Measurements from ENCODE around the gene NFATC3.
A peak's percentile ranks its signal among the peaks of the same experiment; 100 is the strongest.
"Not testable (repeated sequence)": the region's sequence is repeated elsewhere in the genome, so short reads cannot be mapped to it uniquely, and the experiment has no call there.

The NFATC3 gene

DNA sequence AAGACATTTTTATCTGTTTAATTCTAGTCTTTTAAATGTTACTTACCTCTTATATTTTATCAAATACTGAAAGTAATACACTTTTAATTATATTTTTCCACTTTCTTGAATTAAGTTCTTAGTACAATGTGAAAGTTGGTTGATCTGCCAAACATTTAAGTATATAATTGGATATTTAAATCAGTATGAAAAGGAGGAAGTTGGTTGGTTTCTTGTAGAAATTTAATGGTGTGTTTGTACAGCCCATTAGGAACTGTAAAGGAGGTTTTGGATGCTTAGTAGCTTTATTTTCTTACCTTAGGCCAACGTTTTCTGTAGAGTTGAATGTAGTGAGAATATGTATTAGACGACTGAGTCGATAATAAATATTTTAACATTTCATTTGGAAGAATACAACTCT lies 5.4 kb downstream of the NFATC3 start:
- no peak for DNase-seq

GRCh38 chr16:68091380-68092261 lies 6.5 kb downstream of the NFATC3 start:
- DNase-seq = peak; percentile 59

GRCh38 chr16:68092275-68092674 lies 7.1 kb downstream of the NFATC3 start:
- not testable (repeated sequence) for DNase-seq

DNA sequence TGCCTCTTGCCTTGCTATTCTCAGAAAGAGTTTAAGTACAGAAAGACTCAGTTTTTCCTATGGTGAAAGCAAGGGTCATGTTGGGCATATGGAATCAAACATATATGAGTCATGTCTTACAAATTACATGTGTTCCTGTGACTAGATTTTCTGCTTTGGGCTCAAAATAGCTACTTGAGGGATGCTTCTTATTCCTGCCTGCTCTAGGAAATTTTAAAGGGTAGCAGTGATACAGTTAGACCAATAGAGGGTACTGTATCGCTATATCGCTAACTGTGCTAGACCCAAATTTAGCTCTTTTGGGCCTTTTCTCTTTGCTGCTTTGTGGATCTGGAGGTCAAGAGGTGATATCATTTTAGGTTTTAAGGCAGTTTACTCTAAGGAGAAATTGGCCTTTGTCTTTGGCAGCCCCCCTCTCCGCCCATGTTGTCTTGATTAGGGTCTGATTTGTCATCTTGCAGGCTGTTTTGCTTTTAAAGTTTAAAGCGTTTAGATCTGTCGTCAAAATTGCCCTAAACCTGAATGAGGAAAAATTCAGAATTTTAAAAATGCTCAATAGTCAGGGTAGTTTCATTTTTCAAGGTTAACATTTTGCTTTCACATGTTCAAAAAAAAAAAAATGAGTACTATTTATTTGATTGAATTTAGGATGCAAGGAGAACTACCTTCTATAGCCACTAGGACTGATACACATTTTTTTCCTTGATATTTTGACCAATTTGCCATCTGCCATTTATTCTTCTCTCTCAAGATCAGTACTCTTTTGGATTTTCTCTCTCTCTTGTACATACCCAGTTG lies 8.8 kb downstream of the NFATC3 start:
- DNase-seq = no peak

- DNase-seq = no peak
Measured at GRCh38 chr16:68094614-68094934, 9.4 kb downstream of the NFATC3 start.

- no peak for DNase-seq
Measured at GRCh38 chr16:68096491-68096890, 11.3 kb downstream of the NFATC3 start.

DNA sequence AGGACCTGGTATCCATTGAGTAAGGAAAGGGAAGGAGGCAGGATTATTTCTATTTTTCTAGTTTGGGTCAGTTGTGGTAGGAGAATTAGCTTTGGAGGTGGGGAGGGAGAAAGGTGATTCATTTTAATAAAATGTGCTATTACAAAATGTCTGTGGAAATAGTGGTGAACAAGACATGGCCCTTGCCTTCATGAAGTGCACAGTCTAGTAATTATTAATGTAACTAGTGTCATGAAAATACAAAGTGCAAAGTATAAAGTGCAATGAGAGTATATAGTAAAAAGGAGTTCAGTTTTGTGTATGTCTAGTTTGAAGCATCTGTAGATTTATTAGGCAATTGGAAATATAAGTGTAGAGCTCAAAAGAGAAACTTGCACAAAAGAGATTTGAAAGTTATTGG lies 11.9 kb downstream of the NFATC3 start:
- no peak for DNase-seq

DNA sequence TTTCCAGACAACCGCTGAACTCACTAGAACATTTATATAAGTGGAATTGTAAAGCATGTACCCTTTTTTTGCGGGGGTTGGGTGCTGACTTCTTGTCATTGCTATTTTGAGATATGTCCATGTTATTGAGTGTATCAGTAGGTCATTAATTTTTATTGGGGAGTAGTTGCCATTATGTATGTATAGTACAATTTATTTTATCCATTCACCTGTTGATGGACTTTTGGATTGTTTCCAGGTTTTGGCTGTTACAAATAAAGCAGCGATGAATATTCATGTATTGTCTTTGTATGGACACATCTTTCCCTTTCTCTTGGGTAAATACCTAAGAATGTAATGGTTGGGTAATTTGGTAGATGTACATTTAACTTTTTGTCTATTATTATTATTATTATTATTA lies 12.7 kb downstream of the NFATC3 start:
- DNase-seq = no peak

GRCh38 chr16:68100488-68100887 lies 15.3 kb downstream of the NFATC3 start:
- no peak for DNase-seq

DNA sequence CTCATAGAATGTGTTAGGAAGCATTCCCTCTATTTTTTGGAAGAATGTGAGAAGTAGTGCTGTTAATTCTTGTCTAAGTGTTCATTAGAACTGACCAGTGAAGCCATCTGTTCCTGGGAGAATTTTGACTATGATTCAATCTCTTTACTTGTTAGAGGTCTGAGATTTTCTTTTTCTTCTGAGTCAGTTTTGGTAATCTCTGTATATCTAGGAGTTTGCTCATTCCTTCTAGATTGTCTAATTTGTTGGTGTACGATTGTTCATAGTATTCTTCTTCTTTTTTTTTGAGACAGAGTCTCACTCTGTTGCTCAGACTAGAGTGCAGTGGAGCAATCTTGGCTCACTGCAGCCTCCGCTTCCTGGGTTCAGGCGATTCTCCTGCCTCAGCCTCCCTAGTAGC lies 20.4 kb downstream of the NFATC3 start:
- DNase-seq = no peak

- not testable (repeated sequence) for DNase-seq
Measured at GRCh38 chr16:68107230-68107928, 22.2 kb downstream of the NFATC3 start.

DNA sequence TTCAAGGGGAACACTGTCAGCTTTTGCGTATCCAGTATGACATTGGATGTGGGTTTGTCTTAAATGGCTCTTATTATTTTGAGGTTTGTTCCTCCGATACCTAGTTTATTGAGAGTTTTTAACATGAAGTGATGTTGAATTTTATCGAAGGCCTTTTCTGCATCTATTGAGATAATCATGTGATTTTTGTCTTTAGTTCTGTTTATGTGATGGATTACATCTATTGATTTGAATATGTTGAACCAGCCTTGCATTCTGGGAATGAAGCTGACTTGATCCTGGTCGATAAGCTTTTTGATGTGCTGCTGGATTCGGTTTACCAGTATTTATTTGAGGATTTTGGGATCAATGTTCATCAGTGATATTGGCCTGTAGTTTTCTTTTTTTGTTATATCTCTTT lies 24.0 kb downstream of the NFATC3 start:
- DNase-seq = not testable (repeated sequence)

GRCh38 chr16:68110611-68111010 lies 25.4 kb downstream of the NFATC3 start:
- DNase-seq = not testable (repeated sequence)

GRCh38 chr16:68111379-68111778 lies 26.2 kb downstream of the NFATC3 start:
- DNase-seq = no peak

GRCh38 chr16:68113059-68113761 lies 28.0 kb downstream of the NFATC3 start:
- no peak for DNase-seq

GRCh38 chr16:68113765-68114240 lies 28.6 kb downstream of the NFATC3 start:
- no peak for DNase-seq

DNA sequence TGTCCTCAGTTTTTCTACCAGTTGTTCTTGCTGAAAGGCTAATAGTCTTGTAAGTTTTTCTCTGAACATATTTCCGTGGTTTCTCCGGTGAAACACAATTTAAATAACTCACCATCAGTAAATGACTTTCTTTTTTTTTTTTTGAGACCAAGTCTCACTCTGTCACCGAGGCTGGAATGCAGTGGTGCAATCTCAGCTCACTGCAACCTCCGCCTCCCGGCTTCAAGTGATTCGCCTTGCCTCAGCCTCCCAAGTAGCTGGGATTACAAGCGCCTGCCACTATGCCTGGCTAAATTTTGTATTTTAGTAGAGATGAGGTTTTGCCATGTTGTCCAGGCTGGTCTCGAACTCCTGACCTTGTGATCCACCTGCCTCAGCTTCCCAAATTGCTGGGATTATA lies 29.8 kb downstream of the NFATC3 start:
- not testable (repeated sequence) for DNase-seq

- no peak for DNase-seq
Measured at GRCh38 chr16:68115851-68116250, 30.7 kb downstream of the NFATC3 start.

DNA sequence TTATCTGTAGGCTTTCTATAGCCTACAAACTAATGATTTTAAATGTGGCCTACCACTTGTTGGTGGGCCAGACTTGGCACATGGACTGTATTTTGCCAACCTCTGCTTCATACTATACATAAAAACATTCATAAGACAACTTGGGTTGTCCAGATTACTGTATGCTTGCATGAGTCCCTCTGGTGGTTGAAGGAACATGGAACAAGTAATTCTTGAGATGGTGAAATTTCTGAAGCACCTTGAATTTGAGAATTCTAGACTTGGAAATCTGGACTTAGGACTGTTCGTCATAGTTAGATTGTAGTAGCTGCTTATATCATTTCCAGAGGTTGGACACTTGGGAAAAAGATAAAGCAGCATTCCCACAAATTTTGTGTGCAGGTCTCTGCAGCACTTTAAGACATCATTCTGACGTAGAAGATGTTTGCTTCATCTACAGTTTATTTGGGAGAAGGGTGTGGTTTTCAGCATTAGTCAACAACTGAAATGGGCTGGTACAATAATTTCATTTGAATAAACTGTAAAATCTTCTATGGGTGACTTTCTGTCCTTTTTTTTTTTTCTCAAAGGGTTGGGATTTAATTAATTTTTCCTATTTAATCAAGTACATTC lies 31.2 kb downstream of the NFATC3 start:
- DNase-seq = no peak

DNA sequence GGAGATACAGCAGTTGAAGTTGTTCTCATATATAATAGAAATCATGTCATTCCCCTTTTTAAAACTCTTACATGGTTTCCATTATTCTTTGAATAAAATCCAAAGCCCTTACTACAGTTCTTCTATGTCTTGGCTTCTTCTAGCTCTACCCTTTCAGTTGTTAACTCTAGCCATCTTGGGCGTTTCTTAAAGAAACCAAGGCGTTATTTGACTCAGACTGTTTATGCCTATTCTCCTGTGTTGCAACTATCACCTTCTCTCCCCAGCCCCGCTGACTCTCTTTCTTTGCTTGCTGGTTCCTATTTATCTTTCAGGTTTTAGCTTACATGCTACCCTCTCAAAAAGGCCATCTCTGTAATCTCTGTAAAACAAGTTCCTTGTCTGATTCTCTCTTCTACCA lies 32.7 kb downstream of the NFATC3 start:
- no peak for DNase-seq

DNA sequence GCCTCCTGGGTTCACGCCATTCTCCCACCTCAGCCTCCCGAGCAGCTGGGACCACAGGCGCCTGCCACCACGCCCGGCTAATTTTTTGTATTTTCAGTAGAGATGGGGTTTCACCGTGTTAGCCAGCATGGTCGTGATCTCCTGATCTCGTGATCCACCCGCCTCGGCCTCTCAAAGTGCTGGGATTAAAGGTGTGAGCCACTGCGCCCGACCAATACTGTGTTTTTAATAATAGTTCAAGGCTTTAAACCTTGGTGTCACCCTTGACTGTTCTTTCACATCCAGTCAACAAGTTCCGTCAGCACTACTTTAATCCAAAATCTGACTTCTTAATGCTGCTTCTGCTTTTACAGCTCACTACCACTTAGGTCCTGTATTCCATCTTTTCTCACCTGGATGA lies 33.8 kb downstream of the NFATC3 start:
- not testable (repeated sequence) for DNase-seq

DNA sequence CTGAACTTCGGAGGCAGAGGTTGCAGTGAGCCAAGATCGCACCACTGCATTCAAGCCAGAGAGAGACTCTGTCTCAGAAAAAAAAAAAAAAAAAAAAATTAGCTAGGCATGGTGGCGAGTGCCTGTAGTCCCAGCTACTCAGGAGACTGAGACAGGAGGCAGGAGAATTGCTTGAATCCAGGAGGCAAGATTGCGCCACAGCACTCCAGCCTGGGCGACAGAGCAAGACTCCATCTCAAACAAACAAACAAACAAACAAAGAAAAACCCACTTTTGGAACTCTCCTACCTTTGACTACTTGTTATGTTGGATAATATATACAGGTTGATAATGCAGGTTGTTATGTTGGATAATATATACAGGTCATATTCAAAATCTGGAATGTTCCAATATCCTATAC lies 35.3 kb downstream of the NFATC3 start:
- not testable (repeated sequence) for DNase-seq

Data from NCI-H2107 (cell line).